HuH-7 (cell line): ENCODE data around the gene RDX.
"Not testable (repeated sequence)": the region's sequence is repeated elsewhere in the genome, so short reads cannot be mapped to it uniquely, and the experiment has no call there.

Experiments used
- DNase-seq: peaks from one replicate; pipeline ENCODE4 v3.0.0; 2011; ENCODE audit warnings: low spot score

The RDX gene

DNA sequence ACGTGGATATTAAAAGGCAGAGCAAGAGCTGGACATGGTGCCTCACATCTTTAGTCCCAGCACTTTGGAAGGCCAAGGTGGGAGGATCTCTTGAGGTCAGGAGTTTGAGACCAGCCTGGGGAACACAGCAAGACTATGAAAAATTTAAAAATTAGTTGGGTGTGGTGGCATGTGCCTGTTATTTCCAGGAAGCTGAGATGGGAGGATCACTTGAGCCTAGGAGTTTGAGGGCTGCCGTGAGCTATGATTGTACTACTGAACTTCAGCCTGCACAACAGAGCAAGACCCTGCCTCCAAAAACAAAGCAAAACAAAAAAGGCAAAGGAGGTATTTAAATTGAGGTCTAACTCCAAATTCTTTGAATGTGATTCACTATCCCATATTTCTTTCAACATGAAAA, 23.5 kb downstream of the RDX start:
- DNase-seq, result no peak

GRCh38 chr11:110269996-110270395, 26.4 kb downstream of the RDX start:
- DNase-seq, result no peak

DNA sequence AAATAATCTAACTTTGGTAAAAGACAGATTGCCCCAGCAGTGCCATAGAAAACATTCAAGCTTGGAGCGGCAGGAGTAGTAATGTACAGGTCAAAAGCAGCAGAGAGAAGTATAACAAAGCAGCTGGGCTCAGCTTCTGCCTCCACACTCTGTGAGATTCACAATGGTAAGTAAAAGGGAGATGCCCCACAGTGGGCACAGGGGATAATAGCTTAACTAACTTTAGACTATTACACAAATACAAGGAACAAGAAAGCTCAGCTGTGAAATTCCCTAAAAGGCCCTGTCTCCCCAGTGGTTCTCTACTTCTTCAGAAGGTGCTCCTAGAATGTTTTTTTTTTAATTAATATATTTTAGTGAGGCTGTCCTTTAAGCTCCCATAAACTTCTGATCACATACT, 28.0 kb downstream of the RDX start:
- no peak for DNase-seq

DNA sequence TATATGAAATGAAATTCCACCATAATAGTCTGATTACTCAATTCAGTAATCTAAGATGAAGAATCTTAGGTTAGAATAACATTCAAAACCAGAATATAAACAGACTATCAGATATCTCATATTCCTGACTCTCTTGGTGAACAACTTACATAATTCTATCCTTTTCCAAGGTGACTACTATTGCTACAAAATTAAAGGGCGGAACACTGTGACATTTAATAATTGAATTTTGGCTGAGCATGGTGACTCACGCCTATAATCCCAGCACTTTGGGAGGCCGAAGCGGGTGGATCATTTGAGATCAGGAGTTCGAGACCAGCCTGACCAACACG, 34.4 kb downstream of the RDX start:
- DNase-seq, result no peak

DNA sequence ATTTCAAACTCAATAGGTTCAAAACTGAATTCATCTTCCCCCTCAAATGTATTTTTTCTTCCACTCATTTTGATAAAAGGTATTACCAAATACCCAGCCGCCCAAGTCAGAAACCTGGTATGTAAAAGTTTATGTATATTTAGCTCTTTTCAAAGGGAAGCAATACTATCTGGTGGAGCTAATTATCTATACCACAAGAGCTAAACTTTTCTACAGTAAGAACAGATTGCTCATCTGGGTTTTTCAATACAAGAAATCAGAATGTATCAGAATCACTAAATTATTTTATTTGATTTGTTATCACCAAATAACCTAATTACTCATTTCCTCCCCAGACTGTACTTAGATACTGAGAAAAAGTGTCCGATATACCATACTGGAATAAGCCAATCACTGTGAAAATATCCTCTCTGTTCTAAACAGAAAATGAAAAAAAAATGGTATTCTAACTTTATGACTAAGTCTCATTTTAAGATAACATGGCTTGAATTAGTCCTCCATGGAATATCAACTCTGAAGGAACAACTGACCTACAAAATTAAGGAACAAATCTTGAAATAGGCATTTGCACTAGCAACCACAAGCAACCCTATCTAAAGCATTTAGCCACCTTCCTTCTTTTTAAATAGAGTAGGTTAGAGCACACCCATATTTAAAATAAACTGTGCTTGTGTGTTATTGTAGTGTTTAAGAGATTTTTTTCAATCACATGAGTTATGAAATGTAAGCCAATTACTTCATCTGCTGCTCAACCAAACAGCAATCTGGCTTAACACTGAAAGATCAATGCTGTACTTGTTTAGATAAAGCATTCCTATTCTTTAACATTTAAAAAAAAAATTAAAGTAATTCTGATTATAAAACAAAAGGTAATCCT, 35.0 kb downstream of the RDX start:
- no peak for DNase-seq

DNA sequence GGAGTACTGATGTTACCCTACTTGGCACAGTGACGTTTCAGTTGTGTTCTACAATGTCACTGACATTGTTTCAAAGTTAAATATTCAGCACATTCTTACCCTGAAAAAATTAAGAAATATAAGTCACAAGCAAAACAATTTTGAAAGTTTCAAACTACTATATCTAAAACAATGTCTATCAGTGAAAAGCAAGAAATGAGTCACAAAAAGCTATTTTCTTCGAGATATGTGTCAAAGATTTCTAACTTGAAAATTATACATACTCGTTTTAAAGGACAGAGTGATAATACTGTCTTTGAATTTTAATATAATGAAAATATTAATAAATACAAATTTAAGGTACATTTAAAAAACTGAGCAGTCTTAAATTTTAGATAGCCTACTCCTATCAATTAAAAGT, 42.9 kb downstream of the RDX start:
- no peak for DNase-seq

DNA sequence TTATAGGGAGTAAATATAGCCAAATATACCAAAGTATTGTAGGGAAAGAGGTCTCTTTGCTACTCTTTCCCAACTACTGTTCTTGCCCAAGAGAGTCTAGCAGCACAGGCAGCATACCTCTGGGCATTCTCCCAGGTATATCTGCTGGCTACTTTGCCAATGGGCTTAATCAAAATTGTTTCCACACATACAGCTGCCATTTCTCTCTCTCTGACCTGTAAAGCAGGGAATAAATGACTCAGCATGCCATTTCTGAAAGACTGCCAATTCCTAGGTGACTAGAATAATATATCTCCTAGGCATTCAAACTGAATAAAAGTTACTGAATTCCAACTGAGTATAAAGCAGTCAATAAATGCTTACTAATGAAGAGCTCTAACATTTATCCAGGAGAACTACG, 44.6 kb downstream of the RDX start:
- DNase-seq, result no peak

DNA sequence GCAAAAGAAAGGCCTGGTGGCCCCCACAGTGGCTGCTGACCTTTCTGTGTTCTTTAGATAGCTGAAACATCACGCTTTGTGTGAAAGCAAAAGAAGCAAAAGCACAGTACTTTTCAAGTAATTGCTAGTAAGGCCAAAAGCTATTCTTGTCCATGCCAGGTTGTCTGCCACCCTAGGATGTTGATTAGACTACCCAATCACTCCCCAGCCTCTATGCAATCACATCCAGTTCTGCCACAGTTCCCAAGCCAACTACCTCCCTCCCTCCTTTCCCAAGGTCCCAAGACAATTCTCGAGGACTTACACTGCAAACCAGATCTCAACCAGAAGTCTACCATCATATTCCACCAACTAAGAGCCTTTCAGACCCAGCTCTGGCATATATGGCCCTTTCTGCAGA, 46.2 kb downstream of the RDX start:
- no peak for DNase-seq

GRCh38 chr11:110249766-110250165, 46.6 kb downstream of the RDX start:
- no peak for DNase-seq

GRCh38 chr11:110249066-110249465, 47.3 kb downstream of the RDX start:
- DNase-seq, result no peak

- DNase-seq, result no peak
Observed at GRCh38 chr11:110243791-110244190, 52.6 kb downstream of the RDX start.

DNA sequence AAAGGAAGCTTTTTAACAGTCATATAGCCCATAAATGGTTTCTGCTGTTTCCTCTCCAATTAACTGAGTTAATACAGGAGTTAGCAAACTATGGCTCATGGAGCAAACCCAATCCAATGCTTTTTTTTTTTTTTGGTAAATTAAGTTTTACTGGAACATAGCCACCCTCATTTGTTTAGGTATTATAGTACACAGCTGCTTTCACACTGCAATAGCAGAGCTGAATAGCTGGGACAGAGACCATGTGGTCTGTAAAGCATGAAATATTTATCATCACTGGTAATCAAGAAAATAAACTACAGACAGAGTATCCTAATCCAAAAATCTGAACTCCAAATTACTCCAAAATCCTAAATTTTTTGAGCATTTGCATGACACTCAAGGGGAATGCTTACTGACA, 53.7 kb downstream of the RDX start:
- no peak for DNase-seq

DNA sequence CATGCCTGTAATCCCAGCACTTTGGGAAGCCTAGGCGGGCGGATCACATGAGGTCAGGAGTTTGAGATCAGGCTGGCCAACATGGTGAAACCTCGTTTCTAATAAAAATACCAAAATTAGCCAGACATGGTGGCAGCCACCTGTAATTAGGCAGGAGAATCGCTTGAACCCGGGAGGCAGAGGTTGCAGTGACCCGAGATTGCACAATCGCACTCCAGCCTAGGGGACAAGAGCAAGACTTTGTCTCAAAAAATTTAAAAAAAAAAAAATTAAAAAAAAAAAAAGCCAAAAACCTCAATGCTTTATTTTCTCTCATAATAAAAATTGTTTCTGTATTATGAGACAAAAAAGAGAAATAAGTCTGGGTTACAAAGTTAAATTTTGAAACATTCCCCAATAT, 54.2 kb downstream of the RDX start:
- no peak for DNase-seq

DNA sequence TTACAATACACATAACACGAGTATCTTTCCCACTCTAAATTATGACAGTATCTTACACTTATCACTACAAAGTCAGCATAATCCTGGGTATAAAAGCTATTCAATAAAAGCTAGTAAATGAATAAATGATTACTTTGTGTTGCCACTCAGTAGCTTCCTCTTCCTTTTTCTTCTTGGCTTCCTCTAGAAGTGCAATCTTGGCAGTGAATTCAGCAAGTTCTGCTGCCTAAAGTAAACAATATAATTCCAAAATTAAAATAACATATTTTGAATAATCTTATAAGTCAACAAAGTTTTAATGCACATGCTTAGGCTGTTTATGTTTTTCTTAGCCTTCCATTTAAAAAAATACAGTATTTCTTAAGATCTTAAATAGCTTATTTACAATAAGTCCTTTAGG, 60.4 kb downstream of the RDX start:
- DNase-seq, result no peak

DNA sequence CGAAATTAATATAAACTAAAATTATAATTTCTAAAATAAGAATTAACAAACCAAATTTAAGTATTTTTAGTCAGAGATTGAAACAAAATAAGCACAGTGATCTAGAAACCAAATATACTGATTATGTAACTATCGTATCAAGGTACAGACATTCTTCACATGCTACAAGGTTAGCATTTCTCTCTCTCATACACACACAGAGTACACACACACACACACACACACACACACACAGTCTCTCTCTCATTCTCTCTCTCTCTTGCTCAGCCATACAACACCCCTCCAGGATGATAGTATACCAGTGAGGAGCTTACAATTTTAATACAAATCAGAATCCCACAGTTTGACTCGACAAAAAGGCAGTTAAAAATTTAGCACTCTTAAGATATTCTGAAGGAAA, 66.0 kb downstream of the RDX start:
- DNase-seq, result no peak

DNA sequence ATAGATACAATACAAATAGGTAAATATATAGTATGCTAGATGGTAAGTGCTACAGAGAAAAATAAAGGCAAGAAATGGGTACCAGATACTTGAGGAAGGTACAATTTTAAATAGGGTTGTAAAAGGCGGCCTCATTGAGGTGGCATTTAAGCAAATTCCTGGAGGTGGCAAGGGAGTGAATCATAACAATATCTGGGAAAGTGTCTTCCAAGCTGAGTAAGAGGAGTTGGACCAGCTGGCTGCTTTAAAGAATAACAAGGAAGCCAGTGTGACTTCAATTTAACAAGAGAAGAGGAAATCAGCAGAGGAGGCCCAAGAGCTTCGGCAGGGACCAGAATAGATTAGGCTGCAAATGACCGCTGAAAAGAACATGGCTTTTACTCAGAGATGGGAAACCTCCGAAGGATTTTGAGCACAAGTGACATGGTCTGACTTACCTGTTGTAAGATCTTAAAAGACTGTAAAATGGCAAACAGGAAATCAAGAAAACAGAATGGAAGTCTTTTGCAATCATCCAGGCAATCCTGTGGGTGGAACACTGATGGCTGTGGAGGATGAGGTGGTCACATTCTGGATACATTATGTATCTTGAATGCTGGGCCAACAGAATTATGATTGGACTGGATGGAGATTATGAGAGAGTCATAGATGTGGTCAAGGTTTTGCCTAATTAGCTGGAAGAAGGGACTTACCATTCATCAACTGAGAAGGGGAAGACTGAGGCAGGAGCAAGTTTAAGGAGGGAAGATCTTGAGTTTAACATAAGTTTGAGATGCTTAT, 77.2 kb downstream of the RDX start:
- no peak for DNase-seq

GRCh38 chr11:110217936-110218335, 78.5 kb downstream of the RDX start:
- DNase-seq, result no peak

DNA sequence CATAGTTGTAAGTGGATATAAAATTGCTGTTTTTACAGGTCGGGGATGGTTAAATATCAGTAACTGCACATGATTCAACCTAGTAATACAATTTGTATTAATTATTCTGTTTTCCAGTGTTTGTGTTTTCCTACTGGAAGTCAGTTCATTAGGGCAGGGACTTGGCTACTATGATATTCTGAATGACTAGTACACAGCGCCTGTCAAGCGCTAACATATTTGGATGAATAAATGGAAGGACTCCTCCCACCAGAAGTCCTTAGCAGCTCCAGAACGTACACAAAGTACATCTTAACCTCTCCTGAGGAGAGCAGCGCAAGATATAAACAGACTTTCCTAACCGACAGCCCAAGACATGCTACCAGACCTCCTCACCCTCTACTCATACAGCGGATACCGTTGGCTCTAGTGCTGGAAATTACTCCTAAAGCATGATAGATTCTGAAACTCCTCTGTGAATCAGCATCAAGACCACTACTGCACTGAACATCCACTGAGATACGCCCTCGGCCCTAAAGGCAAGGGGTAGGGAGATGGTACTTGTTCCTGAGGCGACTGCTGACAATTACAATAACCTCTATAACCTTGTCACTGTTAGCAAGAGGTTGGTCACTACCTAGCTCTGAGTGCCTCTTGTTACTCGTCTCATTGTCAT, 79.1 kb downstream of the RDX start:
- DNase-seq, result no peak

- not testable (repeated sequence) for DNase-seq
Observed at GRCh38 chr11:110209313-110209694, 87.1 kb downstream of the RDX start.

DNA sequence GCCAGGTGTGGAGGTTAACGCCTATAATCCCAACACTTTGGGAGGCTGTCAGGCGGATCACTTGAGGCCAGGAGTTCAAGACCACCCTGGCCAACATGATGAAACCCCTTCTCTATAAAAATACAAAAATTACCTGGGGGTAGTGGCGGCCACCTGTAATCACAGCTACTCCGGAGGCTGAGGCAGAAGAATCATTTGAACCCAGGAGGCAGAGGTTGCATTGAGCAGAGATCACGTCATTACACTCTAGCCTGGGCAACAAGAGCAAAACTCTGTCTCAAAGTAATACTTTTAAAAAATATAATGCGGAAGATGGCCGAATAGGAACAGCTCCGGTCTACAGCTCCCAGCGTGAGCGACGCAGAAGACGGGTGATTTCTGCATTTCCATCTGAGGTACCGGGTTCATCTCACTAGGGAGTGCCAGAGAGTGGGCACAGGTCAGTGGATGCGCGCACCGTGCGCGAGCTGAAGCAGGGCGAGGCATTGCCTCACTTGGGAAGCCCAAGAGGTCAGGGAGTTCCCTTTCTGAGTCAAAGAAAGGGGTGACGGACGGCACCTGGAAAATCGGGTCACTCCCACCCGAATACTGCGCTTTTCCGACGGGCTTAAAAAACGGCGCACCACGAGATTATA, 87.6 kb downstream of the RDX start:
- DNase-seq, result not testable (repeated sequence)

DNA sequence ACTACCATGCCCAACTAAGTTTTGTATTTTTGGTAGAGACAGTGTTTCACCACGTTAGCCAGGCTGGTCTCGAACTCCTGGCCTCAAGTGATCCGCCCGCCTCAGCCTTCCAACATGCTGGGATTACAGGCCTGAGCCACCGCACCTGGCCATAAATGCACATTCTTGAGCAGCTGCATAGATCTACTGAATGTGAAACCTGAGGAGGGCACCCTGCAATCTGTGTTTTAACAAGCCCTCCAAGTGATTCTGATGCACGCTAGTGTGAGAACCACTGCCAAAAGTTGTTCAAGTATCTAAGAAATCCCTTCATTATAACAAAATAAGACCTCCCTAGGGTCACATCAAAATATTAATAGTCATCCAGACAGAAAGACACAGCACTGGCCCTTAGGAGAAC, 89.3 kb downstream of the RDX start:
- DNase-seq, result no peak

DNA sequence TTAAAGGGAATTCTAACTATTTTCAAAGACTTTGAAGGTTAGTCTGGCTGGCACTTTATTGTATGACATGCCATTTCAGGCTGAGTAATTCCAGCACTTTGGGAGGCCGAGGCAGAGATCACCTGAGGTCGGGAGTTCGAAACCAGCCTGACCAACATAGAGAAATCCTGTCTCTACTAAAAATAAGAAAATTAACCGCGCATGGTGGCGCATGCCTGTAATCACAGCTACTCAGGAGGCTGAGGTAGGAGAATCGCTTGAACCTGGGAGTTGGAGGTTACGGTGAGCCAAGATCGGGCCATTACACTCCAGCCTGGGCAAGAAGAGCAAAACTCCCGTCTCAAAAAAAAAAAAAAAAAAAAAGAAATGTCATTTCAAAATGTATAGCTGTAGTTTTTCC, 95.6 kb downstream of the RDX start:
- no peak for DNase-seq

DNA sequence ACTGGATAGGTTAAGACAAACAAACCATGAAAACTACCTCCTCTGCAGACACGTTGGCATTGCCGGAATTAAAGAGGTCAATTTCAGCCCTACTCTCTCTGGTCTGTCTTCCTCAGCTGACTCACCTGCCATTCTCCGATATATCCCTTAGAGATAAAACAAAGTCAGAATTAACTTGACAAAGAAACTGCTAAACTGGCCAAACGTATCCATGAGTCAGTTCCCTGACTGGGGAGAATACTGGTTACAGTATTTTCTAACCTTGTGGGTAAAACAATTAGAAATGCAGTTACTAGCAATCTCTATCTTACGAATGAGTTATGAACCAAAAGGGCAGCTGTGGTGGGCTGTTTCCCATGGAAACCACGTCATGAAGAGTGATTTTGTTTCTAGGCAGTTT, 96.2 kb downstream of the RDX start:
- no peak for DNase-seq
